HG02885 (cell line): ENCODE measurements around the gene CBLIF.
A peak's percentile ranks its signal among the peaks of the same experiment; 100 is the strongest.
"Not testable (repeated sequence)": the region's sequence is repeated elsewhere in the genome, so short reads cannot be mapped to it uniquely, and the experiment has no call there.

Source experiments
- ATAC-seq: cut with Tn5 transposase; IDR thresholded peaks from one replicate; pipeline ENCODE4 v1.9.1; 2021; ENCODE audit warnings: mild to moderate bottlenecking; ENCODE audit not compliant: unreplicated experiment, poor library complexity

Gene CBLIF

DNA sequence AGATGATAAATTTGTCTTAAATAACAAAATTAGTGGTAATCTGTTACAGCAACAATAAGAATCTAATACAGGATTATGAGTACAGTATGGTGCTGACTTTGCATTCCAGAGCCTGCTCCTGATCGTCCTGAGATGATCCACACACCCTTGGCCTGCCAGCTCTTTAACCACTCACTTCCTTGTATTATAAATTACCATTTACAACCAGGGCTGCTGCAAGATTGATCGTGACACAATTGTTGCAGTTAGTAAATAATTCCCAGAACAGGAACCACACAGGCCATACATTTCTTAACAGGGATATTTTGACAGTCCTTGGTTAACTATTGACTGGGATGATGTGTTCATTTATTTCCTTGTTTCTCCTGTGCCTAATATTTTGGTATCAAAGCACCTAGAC is 3.8 kb upstream of the CBLIF start:
- no peak for ATAC-seq

DNA sequence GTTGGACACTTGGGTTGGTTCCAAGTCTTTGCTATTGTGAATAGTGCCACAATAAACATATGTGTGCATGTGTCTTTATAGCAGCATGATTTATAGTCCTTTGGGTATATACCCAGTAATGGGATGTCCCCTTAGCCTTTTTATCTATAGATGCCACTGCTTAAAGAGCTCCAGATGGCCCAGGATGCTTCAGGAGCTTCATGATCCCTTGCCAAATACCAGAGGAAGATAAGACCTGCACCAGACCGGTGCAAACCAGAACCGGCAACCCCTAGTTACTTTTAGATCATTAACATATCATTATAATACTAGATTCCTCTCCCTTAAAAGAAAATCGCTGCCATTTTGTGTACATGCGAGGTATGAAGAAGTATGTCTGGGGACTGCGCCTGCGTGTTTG is 3.1 kb upstream of the CBLIF start:
- not testable (repeated sequence) for ATAC-seq

GRCh38 chr11:59847626-59848025 is 2.3 kb upstream of the CBLIF start:
- no peak for ATAC-seq

GRCh38 chr11:59846556-59846955 is 1.3 kb upstream of the CBLIF start:
- no peak for ATAC-seq

- no peak for ATAC-seq
These were observed 3.0 kb downstream of the CBLIF start for GRCh38 chr11:59842316-59842715.

GRCh38 chr11:59841514-59841913 is 3.8 kb downstream of the CBLIF start:
- ATAC-seq: no peak

GRCh38 chr11:59839615-59840014 is 5.7 kb downstream of the CBLIF start:
- ATAC-seq: no peak

DNA sequence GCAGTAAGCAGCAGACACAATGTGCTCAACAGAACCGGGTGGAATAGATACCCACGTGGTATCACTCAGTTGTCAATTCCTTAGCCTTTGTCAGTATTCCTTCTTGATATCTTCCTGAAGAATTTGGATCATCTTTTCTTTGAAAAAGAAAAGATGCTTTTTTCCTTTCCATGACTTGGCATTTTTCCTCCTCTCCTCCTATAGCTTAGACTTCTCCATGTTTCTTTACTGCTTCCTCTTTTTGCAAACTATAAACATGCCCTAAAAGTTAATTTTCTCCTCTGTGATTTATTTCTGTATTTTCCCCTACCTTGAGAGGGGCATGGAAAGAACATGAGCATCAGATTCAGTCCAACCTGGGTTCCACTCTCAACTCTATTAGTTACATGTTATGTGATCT is 11.7 kb downstream of the CBLIF start:
- ATAC-seq: no peak

GRCh38 chr11:59829358-59829757 is 15.9 kb downstream of the CBLIF start:
- no peak for ATAC-seq

GRCh38 chr11:59822989-59823566 is 22.2 kb downstream of the CBLIF start:
- ATAC-seq: peak; percentile 96

- no peak for ATAC-seq
These were observed 26.7 kb downstream of the CBLIF start for GRCh38 chr11:59818572-59818971.

- not testable (repeated sequence) for ATAC-seq
These were observed 28.9 kb downstream of the CBLIF start for GRCh38 chr11:59816434-59816833.

DNA sequence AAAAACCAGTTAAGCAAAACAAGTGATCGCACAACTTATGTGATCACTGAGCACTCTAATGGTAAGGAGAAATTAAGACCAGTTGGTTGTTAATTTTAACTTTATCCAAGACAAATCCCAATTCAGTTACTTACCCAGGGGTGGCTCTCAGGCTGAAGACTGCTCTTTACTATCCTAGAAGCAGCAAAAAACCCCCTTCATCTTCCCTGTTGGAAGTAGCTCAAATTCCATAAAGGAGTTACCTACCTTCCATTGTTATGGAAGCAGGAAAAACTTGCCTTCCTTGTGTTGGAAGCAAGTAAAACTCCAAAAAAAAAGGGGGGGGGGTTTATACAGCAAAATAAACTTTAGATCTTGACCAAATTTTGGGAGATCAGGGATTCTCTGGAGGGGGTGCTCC is 29.5 kb downstream of the CBLIF start:
- no peak for ATAC-seq

GRCh38 chr11:59814021-59814420 is 31.3 kb downstream of the CBLIF start:
- no peak for ATAC-seq

DNA sequence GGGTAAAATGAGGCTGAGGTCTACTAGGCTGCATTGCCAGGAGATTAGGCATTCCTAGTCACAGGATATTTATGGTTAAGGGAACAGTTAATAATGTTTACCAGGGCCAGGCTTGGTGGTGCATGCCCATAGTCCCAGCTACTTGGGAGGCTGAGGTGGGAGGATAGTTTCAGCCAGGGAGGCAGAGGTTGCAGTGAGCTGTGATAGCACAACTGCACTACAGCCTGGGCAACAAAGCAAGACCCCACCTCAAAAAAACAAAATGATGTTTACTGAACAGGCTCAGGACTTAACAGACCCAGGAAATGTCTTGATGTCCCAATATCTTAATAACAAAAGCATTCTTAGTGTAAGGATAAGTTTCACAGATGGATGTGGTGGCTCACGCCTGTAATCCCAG is 31.9 kb downstream of the CBLIF start:
- ATAC-seq: no peak

DNA sequence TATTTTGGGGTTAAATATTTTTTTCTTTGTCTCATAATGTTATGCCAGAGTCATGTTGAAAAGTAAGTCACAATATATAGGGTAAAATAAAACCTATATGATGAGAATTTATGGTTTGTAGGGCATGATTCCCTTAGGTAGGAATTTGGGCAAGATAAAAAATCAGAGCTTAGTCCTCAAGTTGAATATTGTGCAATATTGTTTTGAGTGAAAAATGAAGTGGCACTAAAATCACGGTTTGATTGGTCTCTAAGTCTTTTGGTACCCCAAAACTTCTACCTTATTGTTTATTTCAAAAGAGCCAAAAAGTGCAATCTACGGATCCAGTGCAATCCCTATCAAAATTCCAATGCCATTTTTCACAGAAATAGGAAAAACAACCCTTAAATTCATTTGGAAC is 33.1 kb downstream of the CBLIF start:
- ATAC-seq: no peak

DNA sequence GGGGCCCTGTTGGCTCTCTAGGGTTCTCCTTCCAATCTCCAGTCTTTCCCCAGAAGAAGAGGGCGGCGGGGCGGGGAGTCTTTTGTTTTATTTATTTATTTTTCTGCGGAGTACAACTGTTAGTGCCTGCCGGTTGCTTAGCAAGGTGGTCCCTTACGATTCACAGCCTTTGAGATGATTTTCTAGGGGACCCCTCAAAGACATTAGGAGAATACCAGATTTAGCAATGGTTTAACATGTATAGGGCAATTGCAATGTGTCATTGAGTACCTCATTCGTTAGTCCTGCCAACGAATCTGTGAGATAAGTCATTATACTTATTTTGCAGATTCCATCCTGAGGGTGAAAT is 34.4 kb downstream of the CBLIF start:
- no peak for ATAC-seq

DNA sequence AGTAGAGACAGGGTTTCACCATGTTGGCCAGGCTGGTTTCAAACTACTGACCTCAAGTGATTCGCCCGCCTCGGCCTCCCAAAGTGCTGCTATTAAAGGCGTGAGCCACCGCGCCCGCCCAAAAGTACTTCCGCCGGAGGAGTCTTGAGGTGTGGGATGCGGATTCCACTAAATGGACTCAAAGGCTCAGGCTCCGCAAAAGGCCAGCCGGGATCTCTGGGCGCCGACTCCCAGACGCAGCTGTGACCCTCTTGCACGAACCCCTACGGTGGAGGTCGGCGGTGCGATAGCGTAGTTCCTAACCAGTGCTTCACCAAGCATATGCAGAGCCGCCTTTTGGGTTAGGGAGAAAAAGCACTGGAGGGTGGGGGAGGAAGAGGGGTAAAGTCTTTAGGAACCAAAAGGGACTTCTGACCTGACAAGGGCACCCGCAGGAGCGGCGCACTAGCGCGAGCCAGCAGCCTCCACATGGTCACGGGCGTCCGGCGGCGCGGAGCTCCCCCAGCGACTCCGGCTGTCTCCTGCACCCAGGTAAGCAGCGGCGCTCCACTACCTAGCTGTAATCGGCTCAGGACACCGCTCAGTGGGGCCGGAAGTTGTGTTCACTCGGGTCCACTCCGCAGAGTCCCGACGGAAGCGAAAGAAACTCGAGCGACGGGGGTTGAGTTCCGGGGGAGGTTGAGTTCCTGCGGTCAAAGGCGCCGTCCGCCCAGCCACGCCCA is 34.9 kb downstream of the CBLIF start, which contains the start of gene MRPL16:
MRPL16 (minus strand) TSS at position 590 of the 722 bp plus-strand sequence; CDS start at position 470, 120 bp downstream.
- ATAC-seq: peak; percentile 98

- ATAC-seq: no peak
These were observed 38.2 kb downstream of the CBLIF start for GRCh38 chr11:59807047-59807610.

DNA sequence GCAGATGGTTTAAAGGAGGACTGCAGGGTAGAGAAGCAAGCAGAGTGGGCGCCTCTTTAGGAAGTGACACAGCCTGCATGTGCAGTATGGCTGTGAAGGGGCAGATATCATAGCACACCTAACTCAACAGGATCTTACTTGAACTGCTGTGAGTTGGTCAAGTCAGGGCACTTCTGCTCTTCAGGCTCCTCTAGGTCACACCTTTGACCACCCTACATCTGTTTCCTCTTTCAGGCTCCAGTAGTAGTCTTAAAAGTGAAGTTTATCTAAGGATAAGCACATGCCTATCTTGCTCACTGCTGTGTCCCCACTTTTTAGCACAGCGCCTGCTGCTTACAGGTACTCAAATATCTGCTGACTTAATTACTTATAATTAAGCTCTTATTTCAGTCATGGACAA is 41.2 kb downstream of the CBLIF start:
- no peak for ATAC-seq

DNA sequence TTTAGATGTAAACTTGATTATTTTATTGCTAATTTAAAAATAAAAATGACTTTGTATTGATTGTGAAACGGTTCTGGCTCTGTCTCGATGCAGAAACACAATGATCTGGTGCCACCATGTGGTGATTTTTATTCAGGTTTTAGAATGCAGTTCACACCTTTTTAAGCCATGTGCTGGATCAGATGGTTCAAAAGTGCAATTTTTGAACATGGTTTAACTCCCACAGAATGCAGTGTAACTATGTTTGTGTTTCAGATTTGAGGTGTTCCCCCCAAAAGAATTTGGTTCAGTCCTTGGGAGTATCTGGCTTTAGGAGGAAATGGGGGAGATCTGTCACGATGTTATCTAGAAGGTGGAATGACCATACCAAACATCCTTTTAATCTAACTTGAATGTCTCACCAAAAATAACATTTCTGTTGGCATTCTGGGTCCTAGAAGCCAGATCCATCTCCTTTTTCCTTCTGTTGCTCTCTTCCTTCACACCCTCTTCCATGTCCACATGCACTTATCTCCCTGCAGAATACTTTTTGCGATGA is 42.6 kb downstream of the CBLIF start:
- peak; percentile 72 for ATAC-seq
